Thymus (tissue), 11 donors: ENCODE results near the gene KCNAB1. TPM values are rescaled to one million over a fixed set of nuclear protein-coding genes. Genes with fewer than 3 reads are reported as not detected.

Experiments used
- DNase-seq, 9 donors: peaks; one replicate each; pipeline ENCODE4 v3.0.0-alpha.2; 2013; ENCODE audit warnings: low spot score in 9 of 9, low read depth in 6 of 9, missing footprints in 1 of 9
- H3K27ac ChIP-seq, 2 donors: one replicate each; pipeline ENCODE4 v1.5.1; 2013; ENCODE audit warnings: control low read depth in 1 of 2, low read depth in 1 of 2, low read length in 1 of 2, mild to moderate bottlenecking in 1 of 2, moderate library complexity in 1 of 2
- H3K27me3 ChIP-seq, 2 donors: one replicate each; pipeline ENCODE4 v1.5.1; 2013; ENCODE audit warnings: low read length in 1 of 2; ENCODE audit not compliant: control insufficient read depth in 2 of 2, insufficient read depth in 1 of 2
- H3K36me3 ChIP-seq, 2 donors: one replicate each; pipeline ENCODE4 v1.5.1; 2013; ENCODE audit warnings: low read length in 1 of 2, mild to moderate bottlenecking in 1 of 2, moderate library complexity in 1 of 2; ENCODE audit not compliant: control insufficient read depth in 2 of 2, insufficient read depth in 2 of 2
- H3K4me1 ChIP-seq, 2 donors: one replicate each; pipeline ENCODE4 v1.5.1; 2013; ENCODE audit warnings: low read length in 2 of 2; ENCODE audit not compliant: control insufficient read depth in 2 of 2, insufficient read depth in 2 of 2
- H3K4me3 ChIP-seq, 2 donors: one replicate each; pipeline ENCODE4 v1.5.1; 2013; ENCODE audit warnings: low read length in 2 of 2, control low read depth in 1 of 2, mild to moderate bottlenecking in 1 of 2
- H3K9me3 ChIP-seq, 2 donors: one replicate each; pipeline ENCODE4 v1.5.1; 2013; ENCODE audit warnings: low read length in 1 of 2, mild to moderate bottlenecking in 1 of 2; ENCODE audit not compliant: control insufficient read depth in 2 of 2, insufficient read depth in 1 of 2
- WGBS: extraction: QIAGEN DNeasy Blood & Tissue Kit; methylation state at CpG from one replicate; pipeline ENCODE4 v1.1.7; 2013; 5-methylcytosine and 5-hydroxymethylcytosine counted together
- polyA plus RNA-seq: library from polyadenylated mRNA; stranded (reverse); fragments of 200-250 nt; gene quantifications from one replicate; pipeline ENCODE4 v1.2.3, GENCODE V29; 2013
- total RNA-seq: library from RNA; stranded (reverse); fragments of 120-200 nt; gene quantifications from one replicate; pipeline ENCODE4 v1.2.4, GENCODE V29; 2013
- donor health status: healthy.

KCNAB1 gene
- total and polyA plus RNA-seq, 2 donors: 1.0 to 4.0 TPM

GRCh38 chr3:156473341-156473740 lies 353.0 kb downstream of the KCNAB1 start:
- no peak for DNase-seq
- H3K4me1 ChIP-seq: no peaks in the 10 kb centered on the region
- no peak overlapping the region for H3K4me3 ChIP-seq
- H3K27ac ChIP-seq: no peak overlapping the region
- H3K9me3 ChIP-seq: no peaks in the 10 kb centered on the region
- H3K36me3 ChIP-seq: no peaks in the 10 kb centered on the region
- no peaks in the 10 kb centered on the region for H3K27me3 ChIP-seq

GRCh38 chr3:156474560-156475389 lies 354.4 kb downstream of the KCNAB1 start:
- WGBS: 67% methylated on average over 12 of the region's 12 CpGs
- H3K9me3 ChIP-seq: no peaks in the 10 kb centered on the region
- no peaks in the 10 kb centered on the region for H3K27me3 ChIP-seq
- no peak for DNase-seq
- H3K4me1 ChIP-seq: no peaks in the 10 kb centered on the region
- no peak overlapping the region for H3K27ac ChIP-seq
- no peak overlapping the region for H3K4me3 ChIP-seq
- no peaks in the 10 kb centered on the region for H3K36me3 ChIP-seq

DNA sequence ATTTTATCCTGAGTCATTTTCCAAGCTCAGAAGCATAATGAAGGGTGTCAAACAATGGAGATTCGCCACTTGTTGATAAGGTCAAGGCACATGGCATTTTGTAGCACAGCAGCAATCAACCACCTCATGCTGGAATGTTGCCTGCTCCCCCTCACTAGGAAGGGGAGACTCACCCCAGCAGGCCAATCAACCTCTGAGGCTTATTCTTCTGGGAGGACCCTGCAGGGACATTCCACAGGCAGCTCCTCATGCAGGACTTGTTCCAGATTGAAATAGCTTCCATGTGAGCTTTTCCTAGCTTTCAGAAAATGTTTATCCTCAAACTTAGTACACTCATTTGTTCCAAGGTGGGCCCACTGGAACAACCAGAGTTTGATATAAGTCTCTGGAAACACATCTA lies 356.9 kb downstream of the KCNAB1 start:
- Histone ChIP-seq H3K9me3 (no peaks in the 10 kb centered on the region), H3K27ac (no peak overlapping the region), H3K4me1 (no peaks in the 10 kb centered on the region), H3K4me3 (no peak overlapping the region), H3K36me3 (no peaks in the 10 kb centered on the region), H3K27me3 (no peaks in the 10 kb centered on the region)
- DNase-seq: no peak
- 96% methylated on average over 1 of the region's 1 CpG for WGBS

GRCh38 chr3:156478891-156479290 lies 358.5 kb downstream of the KCNAB1 start:
- no peak for DNase-seq
- 93% methylated on average over 2 of the region's 2 CpGs for WGBS
- no peak overlapping the region for H3K4me3 ChIP-seq
- no peaks in the 10 kb centered on the region for H3K9me3 ChIP-seq
- H3K27ac ChIP-seq: no peak overlapping the region
- no peaks in the 10 kb centered on the region for H3K36me3 ChIP-seq
- peaks cover 7 to 9% of the 10 kb centered on the region in 2 donors for H3K4me1 ChIP-seq
- H3K27me3 ChIP-seq: no peaks in the 10 kb centered on the region

GRCh38 chr3:156479604-156480003 lies 359.2 kb downstream of the KCNAB1 start:
- Histone ChIP-seq H3K4me3 (no peak overlapping the region), H3K4me1 (peaks cover 10 to 15% of the 10 kb centered on the region in 2 donors), H3K9me3 (no peaks in the 10 kb centered on the region), H3K27ac (no peak overlapping the region), H3K27me3 (no peaks in the 10 kb centered on the region), H3K36me3 (no peaks in the 10 kb centered on the region)
- no peak for DNase-seq
- 96% methylated on average over 1 of the region's 1 CpG for WGBS

GRCh38 chr3:156480949-156481348 lies 360.6 kb downstream of the KCNAB1 start:
- Histone ChIP-seq H3K4me3 (no peak overlapping the region), H3K36me3 (no peaks in the 10 kb centered on the region), H3K27me3 (no peaks in the 10 kb centered on the region), H3K4me1 (peaks cover 10 to 16% of the 10 kb centered on the region in 2 donors), H3K9me3 (no peaks in the 10 kb centered on the region), H3K27ac (no peak overlapping the region)
- WGBS: 96% methylated on average over 2 of the region's 2 CpGs
- no peak for DNase-seq

- H3K4me1 ChIP-seq: peaks cover 10 to 16% of the 10 kb centered on the region in 2 donors
- DNase-seq: no peak
- peak overlapping the region; percentile 53 to 96 for H3K27ac ChIP-seq
- 97% methylated on average over 3 of the region's 3 CpGs for WGBS
- no peaks in the 10 kb centered on the region for H3K36me3 ChIP-seq
- H3K27me3 ChIP-seq: no peaks in the 10 kb centered on the region
- H3K4me3 ChIP-seq: no peak overlapping the region
- no peaks in the 10 kb centered on the region for H3K9me3 ChIP-seq
Observed at GRCh38 chr3:156483002-156483401, 362.6 kb downstream of the KCNAB1 start.

DNA sequence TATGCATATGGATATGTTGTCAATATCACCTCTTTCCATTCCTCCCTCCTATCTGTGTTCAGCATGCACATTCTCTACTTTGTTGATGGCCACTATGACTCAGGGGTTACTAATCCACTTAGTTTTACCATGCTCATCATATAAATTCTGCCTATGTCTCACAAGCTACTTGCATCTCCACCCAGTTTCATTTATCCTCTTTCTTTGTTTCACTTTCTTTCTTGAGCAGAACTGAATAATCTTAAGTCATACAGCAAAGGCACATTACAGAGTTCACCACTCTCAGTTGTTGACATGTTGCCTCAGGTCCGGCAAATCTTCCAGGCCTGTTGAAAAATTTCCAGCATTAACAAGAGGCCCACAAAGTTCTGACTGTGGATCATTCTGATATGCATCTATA lies 363.0 kb downstream of the KCNAB1 start:
- Histone ChIP-seq H3K4me1 (peaks cover 10 to 16% of the 10 kb centered on the region in 2 donors), H3K27me3 (no peaks in the 10 kb centered on the region), H3K9me3 (no peaks in the 10 kb centered on the region), H3K4me3 (peak overlapping the region in 1 of 2 donors; percentile 41), H3K36me3 (no peaks in the 10 kb centered on the region), H3K27ac (peak overlapping the region; percentile 94 to 96)
- 49% methylated on average over 1 of the region's 1 CpG for WGBS
- DNase-seq: peak in 8 of 9 donors; percentile 13 to 77 (median 41)

DNA sequence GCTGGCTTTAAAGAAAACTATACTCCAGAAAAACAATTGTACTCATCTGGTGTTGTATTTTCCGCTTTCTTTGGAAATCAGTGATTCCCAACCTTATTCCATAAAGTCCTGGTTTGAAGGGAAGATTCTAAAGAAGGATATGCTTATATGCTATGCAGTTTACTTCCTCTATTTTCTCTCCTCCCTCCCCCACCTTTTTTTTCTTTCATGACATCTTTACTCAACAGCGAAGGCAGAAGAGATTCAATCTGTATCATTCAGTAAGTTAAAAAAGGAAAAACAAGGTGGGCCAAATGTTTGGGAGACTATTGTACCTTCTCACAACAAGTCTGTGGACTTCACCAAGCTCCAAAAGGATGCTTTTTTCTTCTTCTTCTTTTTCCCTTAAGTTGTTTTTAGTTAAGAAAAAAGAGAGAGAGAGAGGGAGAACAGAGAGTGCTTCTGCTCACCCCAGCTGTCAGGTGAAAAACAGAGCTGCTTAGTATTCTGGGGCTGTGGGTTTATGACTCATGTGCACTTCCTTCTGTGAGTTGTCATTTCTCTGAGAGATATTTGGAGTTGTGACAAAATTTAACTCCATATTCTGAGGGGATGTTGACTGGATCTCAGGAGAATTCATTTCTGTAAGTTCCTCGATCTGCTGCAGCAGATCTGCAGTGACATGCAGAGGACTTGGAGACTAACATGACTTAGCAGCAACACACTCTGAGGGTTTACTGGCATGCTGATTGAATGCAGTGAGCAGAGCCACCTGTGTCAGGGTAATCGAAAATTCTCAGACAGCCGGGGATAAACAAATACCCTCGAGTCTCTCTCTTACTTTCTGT lies 363.8 kb downstream of the KCNAB1 start:
- Histone ChIP-seq H3K27me3 (no peaks in the 10 kb centered on the region), H3K4me1 (peaks cover 10 to 16% of the 10 kb centered on the region in 2 donors), H3K9me3 (no peaks in the 10 kb centered on the region), H3K4me3 (peak overlapping the region; percentile 2 to 41), H3K36me3 (no peaks in the 10 kb centered on the region), H3K27ac (peak overlapping the region; percentile 94 to 96)
- peak; percentile 44 to 89 (median 65) for DNase-seq
- WGBS: 20% methylated on average over 6 of the region's 6 CpGs
